Trophoblast cell (in vitro differentiated cells and primary cell): ENCODE results near the gene RRP1B.

ENCODE experiments used
- DNase-seq, 2 donors: peaks; one replicate each; pipeline ENCODE4 v3.0.0-alpha.2; 2016
- H2AFZ ChIP-seq: 2 replicates; pipeline ENCODE4 v1.6.1; 2013; ENCODE audit warnings: low read length, moderate library complexity, mild to moderate bottlenecking; ENCODE audit not compliant: insufficient read depth, poor library complexity
- H2AK5ac ChIP-seq: 2 replicates; pipeline ENCODE4 v1.6.1; 2013; ENCODE audit warnings: mild to moderate bottlenecking, low read length
- H2BK120ac ChIP-seq: 2 replicates; pipeline ENCODE4 v1.6.1; 2013; ENCODE audit warnings: low read length, mild to moderate bottlenecking, moderate library complexity; ENCODE audit not compliant: insufficient read depth, poor library complexity
- H2BK12ac ChIP-seq: 2 replicates; pipeline ENCODE4 v1.6.1; 2013; ENCODE audit warnings: mild to moderate bottlenecking, low read length, moderate library complexity
- H2BK5ac ChIP-seq: 2 replicates; pipeline ENCODE4 v1.6.1; 2013; ENCODE audit warnings: low read length, low read depth, moderate library complexity, mild to moderate bottlenecking; ENCODE audit not compliant: poor library complexity
- H3K14ac ChIP-seq: 2 replicates; pipeline ENCODE4 v1.6.1; 2013; ENCODE audit warnings: mild to moderate bottlenecking, low read length
- H3K18ac ChIP-seq: 2 replicates; pipeline ENCODE4 v1.6.1; 2013; ENCODE audit warnings: mild to moderate bottlenecking, low read length
- H3K23ac ChIP-seq: 2 replicates; pipeline ENCODE4 v1.6.1; 2013; ENCODE audit warnings: low read length
- H3K27ac ChIP-seq: 2 replicates; pipeline ENCODE4 v1.5.1; 2013; ENCODE audit warnings: low read depth, mild to moderate bottlenecking, inconsistent platforms, low read length, moderate library complexity
- H3K27me3 ChIP-seq: 2 replicates; pipeline ENCODE4 v1.6.1; 2013; ENCODE audit warnings: inconsistent platforms, mild to moderate bottlenecking, low read length, moderate library complexity; ENCODE audit not compliant: insufficient read depth
- H3K36me3 ChIP-seq, 2 experiments: 1 replicate in 1 of 2; 2 replicates in 1 of 2; pipeline ENCODE4 v1.6.1; 2013; ENCODE audit warnings: low read length in 2 of 2, mild to moderate bottlenecking in 2 of 2, moderate library complexity in 1 of 2; ENCODE audit not compliant: insufficient read depth in 2 of 2, control insufficient read depth in 1 of 2
- H3K4ac ChIP-seq: 2 replicates; pipeline ENCODE4 v1.6.1; 2013; ENCODE audit warnings: low read depth, mild to moderate bottlenecking, low read length, moderate library complexity
- H3K4me1 ChIP-seq, 2 experiments: 1 replicate in 1 of 2; 2 replicates in 1 of 2; pipeline ENCODE4 v1.6.1; 2013; ENCODE audit warnings: low read length in 2 of 2, mild to moderate bottlenecking in 2 of 2, moderate library complexity in 1 of 2; ENCODE audit not compliant: insufficient read depth in 2 of 2, control insufficient read depth in 1 of 2
- H3K4me2 ChIP-seq: 2 replicates; pipeline ENCODE4 v1.6.1; 2013; ENCODE audit warnings: inconsistent platforms, mild to moderate bottlenecking, low read length, moderate library complexity
- H3K4me3 ChIP-seq: 2 replicates; pipeline ENCODE4 v1.5.1; 2013; ENCODE audit warnings: mild to moderate bottlenecking, low read depth, low read length, inconsistent platforms
- H3K79me1 ChIP-seq: one replicate; pipeline ENCODE4 v1.6.1; 2013; ENCODE audit warnings: low read length
- H3K79me2 ChIP-seq: 2 replicates; pipeline ENCODE4 v1.6.1; 2013; ENCODE audit warnings: low read length, mild to moderate bottlenecking; ENCODE audit not compliant: control insufficient read depth, insufficient read depth, poor library complexity
- H3K9ac ChIP-seq: 2 replicates; pipeline ENCODE4 v1.6.1; 2013; ENCODE audit warnings: mild to moderate bottlenecking, low read length
- H3K9me3 ChIP-seq: 2 replicates; pipeline ENCODE4 v1.6.1; 2013; ENCODE audit warnings: low read depth, mild to moderate bottlenecking, control low read depth, inconsistent platforms, low read length; ENCODE audit not compliant: insufficient read depth
- H4K12ac ChIP-seq: 2 replicates; pipeline ENCODE4 v1.6.1; 2013; ENCODE audit warnings: low read depth, mild to moderate bottlenecking, low read length, moderate library complexity
- H4K8ac ChIP-seq: 2 replicates; pipeline ENCODE4 v1.6.1; 2013; ENCODE audit warnings: low read depth, mild to moderate bottlenecking, low read length, moderate library complexity
- H4K91ac ChIP-seq: one replicate; pipeline ENCODE4 v1.6.1; 2013; ENCODE audit warnings: low read depth, mild to moderate bottlenecking, low read length, moderate library complexity
- WGBS: extraction: QIAGEN DNeasy Blood & Tissue Kit; methylation state at CpG from one replicate; pipeline ENCODE4 v1.1.7; 2013; ENCODE audit warnings: missing lambda C conversion rate; ENCODE audit not compliant: insufficient read length, insufficient coverage; ENCODE audit errors: extremely low coverage; 5-methylcytosine and 5-hydroxymethylcytosine counted together

The RRP1B gene

DNA sequence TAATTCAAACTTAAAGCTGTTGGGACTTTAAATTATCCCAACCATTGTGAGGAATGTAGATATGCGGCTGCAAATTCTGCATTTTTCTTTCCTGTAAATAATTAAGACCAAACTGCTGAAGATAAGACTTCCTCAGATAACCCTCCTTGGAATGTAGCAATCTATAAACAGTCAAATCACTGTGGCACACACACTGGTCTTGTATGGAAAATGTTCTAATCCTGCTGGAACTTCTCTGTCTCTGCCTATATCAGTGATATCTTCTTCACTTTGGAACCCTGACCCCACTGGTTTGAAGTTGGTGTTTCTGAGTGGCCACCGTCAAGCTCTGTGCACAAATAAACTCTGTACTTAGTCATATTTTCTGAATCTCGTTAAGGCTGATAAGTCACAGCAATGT is 33.0 kb upstream of the RRP1B start:
- H4K91ac ChIP-seq: no peak overlapping the region
- H3K9me3 ChIP-seq: peaks cover 3% of the 10 kb centered on the region
- no peak overlapping the region for H3K23ac ChIP-seq
- DNase-seq: peak in 1 of 2 donors; percentile 57
- H2AFZ ChIP-seq: no peak overlapping the region
- H3K4me1 ChIP-seq: no peaks in the 10 kb centered on the region
- H2AK5ac ChIP-seq: no peak overlapping the region
- no peaks in the 10 kb centered on the region for H3K36me3 ChIP-seq
- H3K18ac ChIP-seq: no peak overlapping the region
- H3K27ac ChIP-seq: no peak overlapping the region
- H3K27me3 ChIP-seq: no peaks in the 10 kb centered on the region
- H3K4me3 ChIP-seq: no peak overlapping the region
- WGBS: no CpG with 5 or more reads among the region's 3 CpGs
- H3K14ac ChIP-seq: no peak overlapping the region
- no peak overlapping the region for H2BK120ac ChIP-seq
- no peak overlapping the region for H4K12ac ChIP-seq
- no peak overlapping the region for H4K8ac ChIP-seq
- no peak overlapping the region for H3K9ac ChIP-seq
- H3K79me1 ChIP-seq: no peaks in the 10 kb centered on the region
- no peak overlapping the region for H2BK12ac ChIP-seq
- H3K79me2 ChIP-seq: no peaks in the 10 kb centered on the region
- no peak overlapping the region for H3K4me2 ChIP-seq
- H3K4ac ChIP-seq: no peak overlapping the region
- no peak overlapping the region for H2BK5ac ChIP-seq

DNA sequence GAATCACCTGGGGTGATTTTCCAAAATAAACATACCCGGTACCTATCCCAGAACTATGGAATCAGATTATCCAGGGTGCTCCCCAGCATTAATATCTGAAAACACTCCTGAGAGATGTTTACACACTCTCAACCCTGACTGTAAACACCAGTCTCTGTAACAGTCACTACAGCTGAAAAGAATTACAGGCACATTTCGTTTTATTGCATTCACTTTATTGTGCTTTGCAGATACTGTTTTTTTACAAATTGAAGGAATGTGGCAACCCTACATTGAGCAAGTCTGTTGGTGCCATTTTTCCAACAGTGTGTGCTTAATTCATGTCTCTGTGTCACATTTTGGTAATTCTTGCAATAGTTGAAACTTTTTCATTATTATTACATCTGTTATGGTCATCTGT is 31.8 kb upstream of the RRP1B start:
- H3K79me2 ChIP-seq: no peaks in the 10 kb centered on the region
- H3K4me2 ChIP-seq: no peak overlapping the region
- WGBS: no CpG with 5 or more reads among the region's 2 CpGs
- no peak overlapping the region for H3K14ac ChIP-seq
- no peak overlapping the region for H4K12ac ChIP-seq
- no peak overlapping the region for H3K27ac ChIP-seq
- no peak overlapping the region for H3K18ac ChIP-seq
- no peak overlapping the region for H2BK120ac ChIP-seq
- H2AK5ac ChIP-seq: no peak overlapping the region
- no peak overlapping the region for H3K23ac ChIP-seq
- H3K4ac ChIP-seq: no peak overlapping the region
- no peak overlapping the region for H4K91ac ChIP-seq
- no peak overlapping the region for H3K9ac ChIP-seq
- DNase-seq: no peak
- H3K4me3 ChIP-seq: no peak overlapping the region
- H2AFZ ChIP-seq: no peak overlapping the region
- H2BK5ac ChIP-seq: no peak overlapping the region
- H3K4me1 ChIP-seq: peaks cover 0 to 2% of the 10 kb centered on the region in 2 experiments
- H3K36me3 ChIP-seq: no peaks in the 10 kb centered on the region
- no peaks in the 10 kb centered on the region for H3K79me1 ChIP-seq
- no peaks in the 10 kb centered on the region for H3K27me3 ChIP-seq
- no peak overlapping the region for H4K8ac ChIP-seq
- H2BK12ac ChIP-seq: no peak overlapping the region
- peaks cover 10% of the 10 kb centered on the region for H3K9me3 ChIP-seq

- H4K91ac ChIP-seq: no peak overlapping the region
- peaks cover 8% of the 10 kb centered on the region for H3K9me3 ChIP-seq
- WGBS: 100% methylated on average over 1 of the region's 14 CpGs
- H3K4me1 ChIP-seq: peaks cover 0 to 2% of the 10 kb centered on the region in 2 experiments
- no peaks in the 10 kb centered on the region for H3K79me1 ChIP-seq
- no peaks in the 10 kb centered on the region for H3K27me3 ChIP-seq
- H3K36me3 ChIP-seq: no peaks in the 10 kb centered on the region
- H3K27ac ChIP-seq: no peak overlapping the region
- no peak overlapping the region for H3K23ac ChIP-seq
- H3K9ac ChIP-seq: no peak overlapping the region
- no peak overlapping the region for H3K4ac ChIP-seq
- no peaks in the 10 kb centered on the region for H3K79me2 ChIP-seq
- H2BK120ac ChIP-seq: no peak overlapping the region
- no peak overlapping the region for H3K14ac ChIP-seq
- no peak overlapping the region for H3K4me2 ChIP-seq
- H3K18ac ChIP-seq: no peak overlapping the region
- DNase-seq: no peak
- H2AFZ ChIP-seq: no peak overlapping the region
- no peak overlapping the region for H2BK12ac ChIP-seq
- no peak overlapping the region for H4K12ac ChIP-seq
- no peak overlapping the region for H2AK5ac ChIP-seq
- H2BK5ac ChIP-seq: no peak overlapping the region
- peak overlapping the region; percentile 59 for H3K4me3 ChIP-seq
- no peak overlapping the region for H4K8ac ChIP-seq
These were observed 27.8 kb upstream of the RRP1B start for GRCh38 chr21:43631411-43632107.

DNA sequence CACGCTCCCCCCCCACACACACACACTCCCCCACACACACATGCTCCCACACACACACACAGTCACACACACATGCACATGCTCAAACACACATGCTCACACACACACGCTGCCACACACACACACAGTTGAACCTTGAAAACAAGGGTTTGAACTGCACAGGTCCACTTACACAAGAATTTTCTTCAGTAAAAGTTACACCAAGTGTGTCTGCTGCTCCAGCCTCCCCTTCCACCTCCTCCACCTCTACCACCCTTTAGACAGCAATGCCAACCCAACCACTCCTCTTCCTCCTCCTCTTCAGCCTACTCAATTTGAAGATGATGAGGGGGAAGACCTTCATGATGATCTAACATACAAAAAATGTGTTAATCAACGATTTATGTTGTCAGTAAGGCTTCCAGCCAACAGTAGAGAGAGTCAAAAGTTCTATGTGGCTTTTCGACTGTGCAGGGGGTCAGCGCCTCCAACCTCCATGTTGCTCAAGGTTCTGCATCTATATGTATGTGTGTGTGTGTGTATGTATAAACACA is 26.9 kb upstream of the RRP1B start:
- WGBS: no CpG with 5 or more reads among the region's 5 CpGs
- no peak overlapping the region for H2BK5ac ChIP-seq
- H4K91ac ChIP-seq: no peak overlapping the region
- H3K27ac ChIP-seq: no peak overlapping the region
- no peak overlapping the region for H3K14ac ChIP-seq
- H2BK12ac ChIP-seq: no peak overlapping the region
- H3K4me1 ChIP-seq: peaks cover 0 to 2% of the 10 kb centered on the region in 2 experiments
- H3K27me3 ChIP-seq: no peaks in the 10 kb centered on the region
- H2AK5ac ChIP-seq: no peak overlapping the region
- H3K23ac ChIP-seq: no peak overlapping the region
- DNase-seq: no peak
- H3K79me2 ChIP-seq: no peaks in the 10 kb centered on the region
- peak overlapping the region; percentile 59 for H3K4me3 ChIP-seq
- H3K9me3 ChIP-seq: peaks cover 8% of the 10 kb centered on the region
- no peaks in the 10 kb centered on the region for H3K36me3 ChIP-seq
- no peak overlapping the region for H3K9ac ChIP-seq
- H3K4me2 ChIP-seq: no peak overlapping the region
- no peak overlapping the region for H2BK120ac ChIP-seq
- no peak overlapping the region for H4K12ac ChIP-seq
- no peak overlapping the region for H4K8ac ChIP-seq
- no peak overlapping the region for H3K18ac ChIP-seq
- no peak overlapping the region for H3K4ac ChIP-seq
- H3K79me1 ChIP-seq: no peaks in the 10 kb centered on the region
- no peak overlapping the region for H2AFZ ChIP-seq
